ENCODE results near the gene GNAQ. TPM values are rescaled to one million over a fixed set of nuclear protein-coding genes. Genes with fewer than 3 reads are reported as not detected.

The GNAQ gene
- total RNA-seq, 2 donors from 2014 or later: 15.8 to 22.1 TPM

DNA sequence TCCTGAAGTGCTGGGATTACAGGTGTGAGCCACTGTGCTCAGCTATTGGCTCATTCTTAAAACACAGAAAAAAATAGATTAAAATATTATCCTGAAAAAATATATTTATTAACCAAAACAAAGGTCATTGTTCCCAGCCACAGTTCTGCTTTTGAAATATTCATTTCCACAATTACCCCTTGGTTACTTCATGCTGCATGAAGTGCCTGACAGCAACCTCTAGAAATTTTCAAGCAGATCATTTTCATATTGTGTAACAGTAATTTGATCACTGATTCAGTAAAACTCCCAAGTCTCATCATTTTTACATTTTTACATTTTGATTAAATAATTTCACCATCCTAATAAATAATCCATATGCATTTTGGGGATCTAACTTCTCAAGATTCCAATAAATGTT is 18.8 kb upstream of the GNAQ start:
- no peaks in the 10 kb centered on the region for H3K4me1 ChIP-seq
- H3K27me3 ChIP-seq: no peaks in the 10 kb centered on the region
- intact Hi-C loops (cut with DNase I): no loop called here
- no peak overlapping the region for H3K4me3 ChIP-seq
- no peak overlapping the region for H3K27ac ChIP-seq
- TF ChIP-seq, protein P1, sequence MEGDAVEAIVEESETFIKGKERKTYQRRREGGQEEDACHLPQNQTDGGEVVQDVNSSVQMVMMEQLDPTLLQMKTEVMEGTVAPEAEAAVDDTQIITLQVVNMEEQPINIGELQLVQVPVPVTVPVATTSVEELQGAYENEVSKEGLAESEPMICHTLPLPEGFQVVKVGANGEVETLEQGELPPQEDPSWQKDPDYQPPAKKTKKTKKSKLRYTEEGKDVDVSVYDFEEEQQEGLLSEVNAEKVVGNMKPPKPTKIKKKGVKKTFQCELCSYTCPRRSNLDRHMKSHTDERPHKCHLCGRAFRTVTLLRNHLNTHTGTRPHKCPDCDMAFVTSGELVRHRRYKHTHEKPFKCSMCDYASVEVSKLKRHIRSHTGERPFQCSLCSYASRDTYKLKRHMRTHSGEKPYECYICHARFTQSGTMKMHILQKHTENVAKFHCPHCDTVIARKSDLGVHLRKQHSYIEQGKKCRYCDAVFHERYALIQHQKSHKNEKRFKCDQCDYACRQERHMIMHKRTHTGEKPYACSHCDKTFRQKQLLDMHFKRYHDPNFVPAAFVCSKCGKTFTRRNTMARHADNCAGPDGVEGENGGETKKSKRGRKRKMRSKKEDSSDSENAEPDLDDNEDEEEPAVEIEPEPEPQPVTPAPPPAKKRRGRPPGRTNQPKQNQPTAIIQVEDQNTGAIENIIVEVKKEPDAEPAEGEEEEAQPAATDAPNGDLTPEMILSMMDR (IDR thresholded peaks at IDR 0.05): no peak
- TF ChIP-seq POLR2A (IDR thresholded peaks at IDR 0.05): no peak
- no peak for DNase-seq
- no peaks in the 10 kb centered on the region for H3K9me3 ChIP-seq
- no peaks in the 10 kb centered on the region for H3K36me3 ChIP-seq (replicated peaks in 1 of 2; ENCODE audit: insufficient read depth in 1 of 2, low read depth in 2 of 2)
- no peak for ATAC-seq

DNA sequence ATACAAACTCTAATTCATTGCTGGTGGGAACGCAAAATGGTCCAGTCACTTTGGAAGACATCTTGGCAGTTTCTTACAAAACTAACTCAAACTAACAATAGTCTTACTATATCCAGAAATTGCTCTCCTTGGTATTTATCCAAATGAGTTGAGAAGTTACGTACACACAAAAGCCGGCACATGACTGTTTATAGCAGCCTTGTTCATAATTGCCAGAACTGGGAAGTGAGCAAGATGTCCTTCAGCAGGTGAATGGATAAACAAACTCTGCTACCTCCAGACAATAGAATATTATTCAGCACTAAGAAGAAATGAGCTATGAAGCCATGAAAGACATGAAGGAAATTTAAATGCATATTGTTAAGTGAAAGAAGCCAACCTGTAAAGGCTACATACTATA is 17.9 kb upstream of the GNAQ start:
- Histone ChIP-seq H3K4me3 (no peak overlapping the region), H3K36me3 (replicated peaks in 1 of 2; ENCODE audit: insufficient read depth in 1 of 2, low read depth in 2 of 2) (no peaks in the 10 kb centered on the region), H3K9me3 (no peaks in the 10 kb centered on the region), H3K27me3 (no peaks in the 10 kb centered on the region), H3K4me1 (no peaks in the 10 kb centered on the region), H3K27ac (no peak overlapping the region)
- no peak for DNase-seq
- no peak for ATAC-seq
- intact Hi-C loops (cut with DNase I): no loop called here
- TF ChIP-seq POLR2A (IDR thresholded peaks at IDR 0.05): no peak
- TF ChIP-seq, protein P1 (IDR thresholded peaks at IDR 0.05): no peak
- WGBS, 2 donors: 56 to 61% methylated on average over 3 of the region's 3 CpGs

DNA sequence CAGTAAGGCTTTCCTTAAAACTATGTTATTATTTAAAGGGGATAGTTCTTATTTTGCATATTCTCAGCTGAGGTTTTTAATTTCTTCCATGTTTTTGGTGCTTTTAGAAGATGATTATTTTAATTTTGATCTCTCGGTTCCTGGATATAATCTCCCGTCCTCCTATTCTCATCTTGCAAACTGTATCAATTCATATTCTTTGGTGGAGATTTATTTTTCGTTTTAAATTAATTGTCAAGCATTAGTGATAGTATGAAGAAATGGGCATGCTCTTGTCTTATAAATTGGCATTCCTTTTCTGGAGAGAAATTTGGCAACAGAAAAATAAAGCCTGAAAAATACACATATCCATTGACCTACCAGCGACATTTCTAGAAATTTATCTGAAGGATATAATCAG is 15.5 kb upstream of the GNAQ start:
- TF ChIP-seq, protein P1 (IDR thresholded peaks at IDR 0.05): no peak
- TF ChIP-seq POLR2A (IDR thresholded peaks at IDR 0.05): no peak
- Histone ChIP-seq H3K4me1 (peaks cover 7% of the 10 kb centered on the region), H3K27me3 (no peaks in the 10 kb centered on the region), H3K36me3 (replicated peaks in 1 of 2; ENCODE audit: insufficient read depth in 1 of 2, low read depth in 2 of 2) (no peaks in the 10 kb centered on the region), H3K4me3 (no peak overlapping the region), H3K9me3 (no peaks in the 10 kb centered on the region), H3K27ac (no peak overlapping the region)
- intact Hi-C loops (cut with DNase I): no loop called here
- ATAC-seq (no peak), DNase-seq (no peak)
- 64 to 66% methylated on average over 4 of the region's 4 CpGs for WGBS, 2 donors

DNA sequence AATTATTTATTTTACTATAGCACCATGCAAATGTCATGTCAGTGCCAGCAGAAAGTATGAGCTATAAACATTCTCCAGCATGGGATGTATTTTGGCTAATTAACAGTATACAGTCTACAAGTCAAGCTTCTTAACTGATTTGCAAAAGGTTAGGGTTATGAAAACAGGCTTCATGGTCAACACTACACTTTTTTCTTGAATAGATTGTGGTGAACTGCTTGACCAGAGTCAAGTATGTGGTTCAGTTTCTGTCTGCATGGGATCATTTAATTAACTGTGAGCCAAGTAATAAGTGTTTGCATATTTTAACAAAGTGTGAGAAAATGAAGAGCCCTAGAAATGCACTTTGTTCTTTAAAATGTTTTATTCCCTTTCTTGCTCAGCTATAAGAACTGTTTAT is 14.5 kb upstream of the GNAQ start:
- Histone ChIP-seq H3K36me3 (replicated peaks in 1 of 2; ENCODE audit: insufficient read depth in 1 of 2, low read depth in 2 of 2) (no peaks in the 10 kb centered on the region), H3K4me3 (no peak overlapping the region), H3K9me3 (no peaks in the 10 kb centered on the region), H3K27ac (no peak overlapping the region), H3K4me1 (peaks cover 7% of the 10 kb centered on the region), H3K27me3 (no peaks in the 10 kb centered on the region)
- no peak for TF ChIP-seq POLR2A (IDR thresholded peaks at IDR 0.05)
- TF ChIP-seq, protein P1 (IDR thresholded peaks at IDR 0.05): no peak
- ATAC-seq (no peak), DNase-seq (no peak)
- intact Hi-C loops (cut with DNase I): no loop called here

DNA sequence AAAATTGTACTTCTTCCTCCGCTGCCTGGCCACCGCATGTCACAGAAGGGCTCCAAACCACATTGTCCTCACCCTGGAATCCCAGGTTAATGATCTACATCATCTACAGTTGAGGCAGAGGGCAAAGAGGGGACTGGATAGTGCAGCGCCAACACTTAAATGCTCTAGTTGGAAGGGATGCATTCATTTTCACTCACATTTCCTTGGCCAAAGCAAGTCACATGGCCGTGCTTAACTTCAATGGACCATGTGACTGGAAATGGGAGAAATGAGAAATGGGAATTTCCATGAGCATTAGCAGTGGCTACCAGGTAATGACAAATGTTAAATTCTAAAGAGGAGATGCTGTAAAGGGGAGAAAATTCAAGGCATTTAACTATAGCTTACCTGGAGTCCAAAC is 13.3 kb upstream of the GNAQ start:
- no peaks in the 10 kb centered on the region for H3K36me3 ChIP-seq (replicated peaks in 1 of 2; ENCODE audit: insufficient read depth in 1 of 2, low read depth in 2 of 2)
- intact Hi-C loops (cut with DNase I): no loop called here
- no peaks in the 10 kb centered on the region for H3K27me3 ChIP-seq
- H3K27ac ChIP-seq: no peak overlapping the region
- ATAC-seq (no peak), DNase-seq (no peak)
- H3K9me3 ChIP-seq: no peaks in the 10 kb centered on the region
- no peak for TF ChIP-seq POLR2A (IDR thresholded peaks at IDR 0.05)
- TF ChIP-seq, protein P1 (IDR thresholded peaks at IDR 0.05): no peak
- WGBS, 2 donors: 47 to 58% methylated on average over 4 of the region's 4 CpGs
- H3K4me1 ChIP-seq: peaks cover 7% of the 10 kb centered on the region
- H3K4me3 ChIP-seq: no peak overlapping the region

Measured in body of pancreas (tissue), 4 donors.